Measurements from ENCODE around the gene PDE4A. TPM values are rescaled to one million over a fixed set of nuclear protein-coding genes. Genes with fewer than 3 reads are reported as not detected.

Gene PDE4A
- total and polyA plus RNA-seq, 4 donors: 0.90 to 2.3 (median 1.3) TPM

- Histone ChIP-seq H3K36me3 (ENCODE audit: control insufficient read depth in 4 of 4, insufficient read depth in 3 of 4, low read depth in 1 of 4, low read length in 3 of 4) (no peaks in the 10 kb centered on the region), H3K9me3 (ENCODE audit: control insufficient read depth in 4 of 4, low read length in 3 of 4) (no peaks in the 10 kb centered on the region), H3K4me3 (ENCODE audit: low read depth in 1 of 3, low read length in 3 of 3) (peak overlapping the region in 1 of 3 donors; percentile 27), H3K27me3 (ENCODE audit: control insufficient read depth in 4 of 4, insufficient read depth in 4 of 4, low read length in 3 of 4) (peaks cover 2 to 21% (median 4%) of the 10 kb centered on the region in 4 donors), H3K9ac (ENCODE audit: low read depth in 1 of 2, low read length in 2 of 2) (no peak overlapping the region), H3K27ac (ENCODE audit: low read depth in 1 of 2, low read length in 2 of 2) (peak overlapping the region in 1 of 2 donors; percentile 28), H3K4me1 (ENCODE audit: control insufficient read depth in 4 of 4, insufficient read depth in 4 of 4, low read length in 3 of 4) (peaks cover 2 to 27% (median 11%) of the 10 kb centered on the region in 4 donors)
- DNase-seq (ENCODE audit: low spot score): no peak
- 4% methylated on average over 27 of the region's 27 CpGs for WGBS
- no peak for TF ChIP-seq YY1 (IDR thresholded peaks at IDR 0.05)
- no peak for TF ChIP-seq GABPA (IDR thresholded peaks at IDR 0.05 in 1 of 2, conservative IDR thresholded peaks at IDR 0.05 in 1 of 2)
- TF ChIP-seq NR2F2 (IDR thresholded peaks at IDR 0.05): no peak
- TF ChIP-seq SP1 (IDR thresholded peaks at IDR 0.05): no peak
- TF ChIP-seq JUND (IDR thresholded peaks at IDR 0.05): no peak
- TF ChIP-seq TAF1 (conservative IDR thresholded peaks at IDR 0.05): no peak
- TF ChIP-seq RAD21 (IDR thresholded peaks at IDR 0.05): no peak
- no peak for TF ChIP-seq ATF3 (IDR thresholded peaks at IDR 0.05)
- TF ChIP-seq, protein P1, sequence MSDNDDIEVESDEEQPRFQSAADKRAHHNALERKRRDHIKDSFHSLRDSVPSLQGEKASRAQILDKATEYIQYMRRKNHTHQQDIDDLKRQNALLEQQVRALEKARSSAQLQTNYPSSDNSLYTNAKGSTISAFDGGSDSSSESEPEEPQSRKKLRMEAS (IDR thresholded peaks at IDR 0.05): no peak
- TF ChIP-seq HNF4G (IDR thresholded peaks at IDR 0.05): no peak
- TF ChIP-seq, protein P2, sequence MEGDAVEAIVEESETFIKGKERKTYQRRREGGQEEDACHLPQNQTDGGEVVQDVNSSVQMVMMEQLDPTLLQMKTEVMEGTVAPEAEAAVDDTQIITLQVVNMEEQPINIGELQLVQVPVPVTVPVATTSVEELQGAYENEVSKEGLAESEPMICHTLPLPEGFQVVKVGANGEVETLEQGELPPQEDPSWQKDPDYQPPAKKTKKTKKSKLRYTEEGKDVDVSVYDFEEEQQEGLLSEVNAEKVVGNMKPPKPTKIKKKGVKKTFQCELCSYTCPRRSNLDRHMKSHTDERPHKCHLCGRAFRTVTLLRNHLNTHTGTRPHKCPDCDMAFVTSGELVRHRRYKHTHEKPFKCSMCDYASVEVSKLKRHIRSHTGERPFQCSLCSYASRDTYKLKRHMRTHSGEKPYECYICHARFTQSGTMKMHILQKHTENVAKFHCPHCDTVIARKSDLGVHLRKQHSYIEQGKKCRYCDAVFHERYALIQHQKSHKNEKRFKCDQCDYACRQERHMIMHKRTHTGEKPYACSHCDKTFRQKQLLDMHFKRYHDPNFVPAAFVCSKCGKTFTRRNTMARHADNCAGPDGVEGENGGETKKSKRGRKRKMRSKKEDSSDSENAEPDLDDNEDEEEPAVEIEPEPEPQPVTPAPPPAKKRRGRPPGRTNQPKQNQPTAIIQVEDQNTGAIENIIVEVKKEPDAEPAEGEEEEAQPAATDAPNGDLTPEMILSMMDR (IDR thresholded peaks at IDR 0.05; ENCODE audit: low read depth, low read length, missing input control): no peak
- no peak for TF ChIP-seq EGR1 (IDR thresholded peaks at IDR 0.05; ENCODE audit: low read depth in 2 of 2)
- TF ChIP-seq REST (IDR thresholded peaks at IDR 0.05): no peak
- TF ChIP-seq, protein P3, sequence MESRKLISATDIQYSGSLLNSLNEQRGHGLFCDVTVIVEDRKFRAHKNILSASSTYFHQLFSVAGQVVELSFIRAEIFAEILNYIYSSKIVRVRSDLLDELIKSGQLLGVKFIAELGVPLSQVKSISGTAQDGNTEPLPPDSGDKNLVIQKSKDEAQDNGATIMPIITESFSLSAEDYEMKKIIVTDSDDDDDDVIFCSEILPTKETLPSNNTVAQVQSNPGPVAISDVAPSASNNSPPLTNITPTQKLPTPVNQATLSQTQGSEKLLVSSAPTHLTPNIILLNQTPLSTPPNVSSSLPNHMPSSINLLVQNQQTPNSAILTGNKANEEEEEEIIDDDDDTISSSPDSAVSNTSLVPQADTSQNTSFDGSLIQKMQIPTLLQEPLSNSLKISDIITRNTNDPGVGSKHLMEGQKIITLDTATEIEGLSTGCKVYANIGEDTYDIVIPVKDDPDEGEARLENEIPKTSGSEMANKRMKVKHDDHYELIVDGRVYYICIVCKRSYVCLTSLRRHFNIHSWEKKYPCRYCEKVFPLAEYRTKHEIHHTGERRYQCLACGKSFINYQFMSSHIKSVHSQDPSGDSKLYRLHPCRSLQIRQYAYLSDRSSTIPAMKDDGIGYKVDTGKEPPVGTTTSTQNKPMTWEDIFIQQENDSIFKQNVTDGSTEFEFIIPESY (IDR thresholded peaks at IDR 0.05): no peak
- TF ChIP-seq FOXA2 (IDR thresholded peaks at IDR 0.05): no peak
Measured at GRCh38 chr19:10517760-10518443, 97.6 kb downstream of the PDE4A start.
